Tibial nerve (tissue), 4 donors: Measurements from ENCODE around the gene PSMD9.

Experiments used
- CTCF ChIP-seq, 5 experiments: fragments of 200-600 bp in 3 of 5; fragments of 450-650 bp in 2 of 5; sonication (generic) in 3 of 5; IDR thresholded peaks; one replicate each; pipeline ENCODE4 v1.5.1; 2016 to 2019; ENCODE audit warnings: antibody characterized with exemption in 5 of 5, mild to moderate bottlenecking in 3 of 5, moderate library complexity in 2 of 5
- EP300 ChIP-seq, 2 donors: sonication (generic); formaldehyde crosslinking; IDR thresholded peaks; one replicate each; pipeline ENCODE4 v1.6.1; 2017; ENCODE audit warnings: antibody characterized with exemption in 2 of 2, mild to moderate bottlenecking in 1 of 2
- POLR2A ChIP-seq, 2 donors: fragments of 450-650 bp; IDR thresholded peaks; one replicate each; pipeline ENCODE4 v1.6.1; 2017; ENCODE audit warnings: antibody characterized with exemption in 2 of 2, mild to moderate bottlenecking in 2 of 2, moderate library complexity in 2 of 2

DNA sequence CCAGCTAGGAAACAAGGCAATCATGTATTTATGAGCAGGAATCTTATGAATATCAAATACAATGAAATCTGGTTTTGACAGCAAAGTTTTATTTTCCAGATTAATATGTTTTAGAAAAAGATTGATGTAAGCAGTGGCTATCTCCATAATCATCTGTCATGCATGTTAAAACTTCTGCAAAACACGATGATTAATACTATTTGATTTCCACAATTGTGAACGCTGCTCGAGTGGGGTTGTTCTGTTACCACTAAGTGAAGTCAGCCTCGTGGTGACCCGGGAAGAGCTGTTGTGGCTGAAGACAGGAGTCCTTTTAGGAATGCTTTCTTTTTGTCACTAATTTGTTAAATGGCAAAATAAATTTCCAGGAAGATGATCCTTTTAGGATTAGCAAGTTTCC lies 39.2 kb downstream of the PSMD9 start:
- TF ChIP-seq CTCF (IDR thresholded peaks at IDR 0.05) (no peak), POLR2A (IDR thresholded peaks at IDR 0.05) (no peak), EP300 (IDR thresholded peaks at IDR 0.05) (no peak)
